HG03108 (cell line): ENCODE results near the gene PSME1.

Source experiments
- ATAC-seq: cut with Tn5 transposase; IDR thresholded peaks from one replicate; pipeline ENCODE4 v1.9.1; 2021; ENCODE audit warnings: moderate library complexity; ENCODE audit not compliant: unreplicated experiment

The PSME1 gene

GRCh38 chr14:24186831-24187538 lies 51.0 kb downstream of the PSME1 start:
- no peak for ATAC-seq

- no peak for ATAC-seq
These were observed 51.5 kb downstream of the PSME1 start for GRCh38 chr14:24187539-24187915.
